Effector CD8-positive, alpha-beta T cell (primary cell): ENCODE data around the gene NFATC2.
"Not testable (repeated sequence)": the region's sequence is repeated elsewhere in the genome, so short reads cannot be mapped to it uniquely, and the experiment has no call there.

Source experiments
- DNase-seq: peaks from one replicate; lab custom pipeline; 2025; lab: John Stamatoyannopoulos, UW

The NFATC2 gene

GRCh38 chr20:51568533-51568932 lies 26.0 kb upstream of the NFATC2 start:
- DNase-seq = not testable (repeated sequence)

DNA sequence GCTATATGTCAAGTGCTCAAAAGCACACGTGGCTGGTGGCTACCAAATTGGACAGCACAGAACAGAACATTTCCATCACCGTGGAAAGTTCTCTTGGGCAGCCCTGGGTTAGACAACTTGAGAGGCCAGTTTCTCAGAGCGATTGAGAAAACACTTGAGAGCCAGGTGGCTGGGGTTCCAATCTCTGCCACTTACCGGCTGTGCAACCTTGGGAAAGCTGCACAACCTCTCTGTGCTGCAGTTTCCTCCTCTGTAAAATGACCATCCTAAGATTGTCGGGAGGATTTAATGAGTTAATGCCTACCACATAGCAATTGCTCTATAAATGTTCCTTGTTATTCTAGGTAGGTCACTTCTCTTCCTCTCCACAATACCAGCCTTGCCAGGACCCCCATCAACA lies 25.1 kb upstream of the NFATC2 start:
- no peak for DNase-seq

GRCh38 chr20:51566594-51566993 lies 24.1 kb upstream of the NFATC2 start:
- no peak for DNase-seq

DNA sequence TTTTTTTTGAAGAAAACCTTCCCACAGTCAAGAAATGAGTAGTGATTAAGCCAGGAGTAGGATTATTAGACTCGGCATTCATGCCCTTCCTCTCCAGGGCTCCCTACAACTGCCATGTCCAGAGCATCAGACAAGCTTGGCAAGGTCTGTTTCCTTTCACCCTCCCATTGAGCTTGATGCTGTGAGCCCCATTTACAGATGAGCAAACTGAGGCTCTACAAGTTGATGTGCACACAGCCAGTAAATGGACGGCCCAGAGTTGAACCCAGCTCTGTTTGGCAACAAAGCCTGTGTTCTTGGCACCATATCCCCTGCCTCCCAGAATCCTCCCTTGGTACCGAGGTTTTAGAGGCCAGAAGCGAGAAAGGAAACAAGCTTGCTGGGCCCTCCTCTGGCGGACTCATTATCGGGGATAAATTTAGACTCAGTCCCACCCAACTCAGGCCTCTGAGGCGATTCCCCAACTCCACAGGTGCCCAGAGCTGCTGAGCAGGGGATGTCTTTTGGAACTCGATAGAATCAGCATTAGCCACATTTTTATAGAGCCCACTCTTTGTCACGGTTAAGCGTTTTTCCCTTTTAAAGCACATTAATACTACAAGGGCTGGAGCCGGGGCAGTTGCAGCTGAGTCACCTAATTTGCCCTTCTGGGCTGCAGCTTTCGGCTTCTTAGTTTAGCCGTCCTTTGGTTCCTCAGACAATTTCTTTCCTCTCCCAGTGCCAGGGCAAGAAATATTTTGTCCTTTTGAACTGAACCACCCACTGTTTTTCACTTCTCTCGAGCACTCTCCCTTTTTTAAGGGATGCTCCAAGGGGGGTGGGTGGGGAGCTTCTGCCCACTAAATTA lies 23.0 kb upstream of the NFATC2 start:
- DNase-seq = no peak

GRCh38 chr20:51563486-51564332 lies 21.2 kb upstream of the NFATC2 start:
- no peak for DNase-seq

DNA sequence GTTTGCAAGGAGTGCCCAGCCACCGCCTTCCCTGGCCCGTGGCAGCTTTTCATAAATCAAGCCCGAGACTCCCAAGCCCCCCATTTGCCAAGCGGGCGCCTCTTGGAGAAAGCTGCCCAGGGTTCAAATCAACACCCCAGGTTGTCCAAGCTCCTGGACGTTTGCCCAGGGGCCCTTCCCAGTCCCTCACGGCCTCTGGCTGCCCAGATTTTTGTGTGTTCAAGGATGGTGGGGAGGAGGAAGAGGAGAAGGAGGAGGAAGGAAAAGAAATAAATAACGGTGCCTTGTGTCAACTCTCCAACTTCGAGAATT lies 20.6 kb upstream of the NFATC2 start:
- DNase-seq = no peak

GRCh38 chr20:51562332-51563173 lies 20.0 kb upstream of the NFATC2 start:
- no peak for DNase-seq

DNA sequence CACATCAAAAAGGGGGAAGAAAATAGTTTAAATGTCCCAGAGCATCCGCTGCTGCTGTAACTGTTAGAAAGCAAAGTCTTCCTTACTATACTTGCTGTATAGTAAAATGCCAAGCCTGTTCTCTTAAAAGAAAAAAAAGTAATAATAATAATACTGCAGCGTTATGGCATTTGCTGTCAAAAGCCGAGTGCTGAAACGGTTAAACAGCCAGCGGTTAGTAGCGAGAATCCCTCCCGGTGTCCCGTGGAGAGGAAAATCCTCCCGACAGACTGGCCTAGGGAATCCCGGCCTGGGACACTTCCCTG lies 19.5 kb upstream of the NFATC2 start:
- DNase-seq = no peak

DNA sequence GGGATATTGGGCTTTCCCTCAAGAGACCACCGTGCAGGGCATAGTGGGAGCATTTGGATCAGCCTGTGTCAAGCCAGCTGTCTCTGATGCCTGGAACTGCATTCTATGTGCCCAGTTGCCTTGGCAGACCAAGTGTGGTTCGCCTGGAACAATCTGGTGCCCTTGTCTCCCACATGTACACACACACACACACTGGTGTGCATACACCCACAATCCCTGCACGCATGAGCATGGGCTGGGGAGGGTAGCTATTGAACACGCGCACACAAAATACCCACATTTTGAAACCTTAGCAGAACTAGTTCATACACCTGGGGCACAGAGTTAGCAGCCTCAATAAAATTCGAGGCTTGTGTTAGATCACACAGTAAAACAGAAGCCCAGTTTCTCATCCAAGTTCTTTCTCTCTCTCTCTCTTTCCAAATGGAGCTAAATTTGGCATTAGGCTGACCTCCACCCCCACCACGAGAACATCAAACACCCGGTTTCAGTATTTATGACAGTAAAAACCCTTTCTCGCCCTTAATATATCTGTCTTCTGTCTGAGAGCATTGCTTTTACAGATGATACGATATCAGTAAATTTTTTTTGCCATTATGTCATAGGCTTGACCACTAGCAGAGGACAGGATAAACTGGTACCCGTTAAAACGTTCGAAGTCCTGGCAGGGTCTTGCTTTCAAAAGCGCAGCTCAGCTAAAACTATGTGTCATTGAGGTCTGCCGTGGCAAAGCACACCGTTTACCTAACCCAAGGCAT lies 18.2 kb upstream of the NFATC2 start:
- DNase-seq = no peak

GRCh38 chr20:51560042-51560441 lies 17.5 kb upstream of the NFATC2 start:
- no peak for DNase-seq

GRCh38 chr20:51554538-51555165 lies 12.1 kb upstream of the NFATC2 start:
- no peak for DNase-seq

DNA sequence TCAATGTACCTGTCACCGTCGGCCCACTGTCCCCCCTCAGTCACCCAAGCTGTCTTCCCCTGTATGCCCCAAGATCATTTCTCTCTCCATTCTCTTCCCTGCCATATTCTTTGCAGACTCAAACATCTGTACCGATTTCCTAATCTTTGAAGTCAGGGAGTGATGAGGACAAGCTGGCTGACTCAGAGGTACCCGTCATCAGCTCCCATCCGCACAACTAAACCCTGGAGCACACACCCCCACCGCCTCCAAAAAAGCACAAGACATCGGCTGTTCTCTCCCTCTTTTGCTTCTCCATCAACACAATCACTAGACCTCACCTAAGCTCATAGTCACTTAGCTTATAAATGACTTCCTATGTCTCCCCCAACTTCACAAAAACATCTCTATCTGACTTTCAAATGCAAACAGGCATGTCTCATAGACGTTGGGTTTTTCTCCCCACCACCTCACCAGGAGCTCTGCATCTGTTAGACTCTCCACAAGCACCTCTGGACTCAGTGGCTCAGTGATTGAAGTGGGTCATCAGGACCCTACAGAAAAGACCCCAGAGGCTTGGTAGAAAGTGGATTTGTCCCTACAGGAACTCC lies 11.5 kb upstream of the NFATC2 start:
- DNase-seq = no peak

- no peak for DNase-seq
Measured at GRCh38 chr20:51551186-51551585, 8.7 kb upstream of the NFATC2 start.

GRCh38 chr20:51549474-51549873 lies 7.0 kb upstream of the NFATC2 start:
- no peak for DNase-seq

GRCh38 chr20:51547951-51548350 lies 5.4 kb upstream of the NFATC2 start:
- DNase-seq = no peak

DNA sequence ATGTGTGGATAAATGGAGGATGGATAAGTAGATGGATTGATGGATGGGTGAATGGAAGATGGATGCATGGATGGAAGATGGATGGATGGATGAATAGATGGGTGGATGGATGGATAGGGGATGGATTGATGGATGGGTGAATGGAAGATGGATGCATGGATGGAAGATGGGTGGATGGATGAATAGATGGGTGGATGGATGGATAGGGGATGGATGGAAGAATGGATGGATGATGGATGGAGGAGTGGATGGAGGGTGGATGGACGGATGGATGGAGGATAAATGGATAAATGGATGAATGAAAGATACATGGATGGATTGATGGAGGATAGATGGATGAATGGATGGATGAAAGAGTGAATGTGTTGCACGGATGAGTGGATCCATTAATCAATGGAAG lies 3.0 kb upstream of the NFATC2 start:
- DNase-seq = no peak

DNA sequence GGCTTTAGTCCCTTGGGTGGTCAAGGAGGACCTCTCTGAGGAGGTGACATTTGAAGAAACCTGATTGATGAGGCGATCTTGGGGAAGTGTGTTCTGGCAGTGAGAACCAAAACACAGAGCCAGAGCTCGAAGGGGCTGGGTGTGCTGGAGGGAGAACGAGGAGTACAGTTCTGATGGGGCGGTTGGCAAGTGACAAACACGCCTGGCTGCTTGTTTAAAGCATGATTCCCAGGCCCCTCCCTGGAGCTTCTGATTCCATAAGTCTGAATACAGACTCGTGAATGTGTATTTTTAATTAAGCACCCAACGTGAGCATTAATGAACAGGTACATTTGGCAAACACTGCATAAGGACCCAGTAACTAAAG lies 886 bp upstream of the NFATC2 start:
- no peak for DNase-seq

DNA sequence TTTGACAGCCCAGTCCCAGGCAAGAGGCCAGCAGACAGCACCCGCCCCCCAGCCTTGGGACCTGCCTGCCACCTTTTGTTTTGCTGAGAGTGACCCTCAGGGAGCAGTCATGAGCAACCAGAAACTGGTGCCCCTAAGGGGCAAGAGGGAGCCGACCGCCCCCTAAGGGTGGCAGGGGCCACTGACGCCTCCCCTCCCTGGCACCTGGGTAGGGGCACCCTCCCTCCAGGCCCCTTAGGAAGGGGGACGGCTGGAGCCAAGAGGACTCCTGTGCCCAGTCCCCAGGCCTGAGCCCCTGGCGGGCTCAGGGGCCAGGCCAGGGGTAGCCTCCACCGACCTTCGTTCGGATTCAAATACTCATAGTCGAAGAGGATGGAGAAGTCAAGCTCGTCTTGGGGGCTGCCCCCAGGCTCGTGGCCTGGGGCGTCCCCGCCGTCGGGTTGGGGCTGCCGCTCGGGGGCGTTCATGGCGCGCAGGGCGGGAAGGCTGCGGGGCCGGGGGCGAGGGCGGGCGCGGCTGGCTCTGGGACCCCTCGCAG lies 417 bp downstream of the NFATC2 start:
- peak; percentile 27 for DNase-seq

GRCh38 chr20:51541189-51542032 lies 1.1 kb downstream of the NFATC2 start:
- DNase-seq = peak; percentile 55

GRCh38 chr20:51540580-51540979 lies 1.9 kb downstream of the NFATC2 start:
- no peak for DNase-seq
